Stimulated activated naive CD4-positive, alpha-beta T cell treated with Interleukin-2 at 50 U/mL for 16 hours (primary cell): ENCODE measurements around the gene TRIP4.
"Not testable (repeated sequence)": the region's sequence is repeated elsewhere in the genome, so short reads cannot be mapped to it uniquely, and the experiment has no call there.

Experiments used
- DNase-seq: peaks from one replicate; lab custom pipeline; 2025; lab: John Stamatoyannopoulos, UW

TRIP4 gene

DNA sequence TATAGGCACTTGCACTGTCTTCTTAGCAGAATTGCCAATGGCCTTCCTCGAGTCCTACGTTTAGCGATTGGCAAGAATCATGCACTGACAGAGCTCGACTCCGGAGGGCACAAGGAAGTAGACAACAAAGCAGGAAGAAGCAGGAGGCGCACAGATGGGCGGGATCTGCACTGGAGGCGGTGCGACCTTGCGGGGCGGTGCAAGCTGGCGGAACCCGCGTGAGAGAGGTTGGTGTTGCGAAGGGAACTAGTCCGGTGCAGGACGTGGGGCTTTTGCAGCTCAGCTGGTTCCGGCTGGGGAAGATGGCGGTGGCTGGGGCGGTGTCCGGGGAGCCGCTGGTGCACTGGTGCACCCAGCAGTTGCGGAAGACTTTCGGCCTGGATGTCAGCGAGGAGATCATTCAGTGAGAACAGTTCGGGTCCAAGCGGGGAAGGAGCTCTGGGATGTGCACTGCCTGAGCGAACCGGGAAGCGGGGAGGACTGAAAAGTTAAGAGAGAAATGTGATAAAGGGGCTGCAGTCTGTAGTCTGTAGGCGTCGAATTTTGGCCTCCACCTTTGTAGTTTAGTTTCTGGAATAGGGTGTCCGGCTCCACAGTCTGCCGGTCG is at the start of gene TRIP4:
Gene TRIP4 (plus strand): TSS at position 275 of the 607 bp plus-strand sequence. CDS start 28 bp downstream, at position 303.
- peak; percentile 95 for DNase-seq

DNA sequence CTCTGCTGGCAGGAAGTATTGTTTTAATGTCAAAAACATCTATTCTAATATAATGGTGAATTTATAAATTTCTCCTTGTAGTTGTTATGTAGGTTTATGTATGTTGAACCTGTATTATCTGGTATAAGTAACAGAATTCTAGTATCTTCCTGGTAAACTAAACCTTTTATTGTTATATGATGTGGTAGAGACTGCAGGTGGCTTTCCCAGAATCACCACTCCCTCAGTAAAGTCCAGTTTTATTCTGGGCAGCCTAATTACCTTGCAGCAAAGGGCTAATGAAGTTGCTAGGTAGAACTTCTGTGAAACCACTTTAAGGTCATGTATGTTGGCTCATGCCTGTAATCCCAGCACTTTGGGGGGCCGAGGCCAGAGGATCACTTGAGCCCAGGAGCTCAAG is 47.3 kb upstream of the TRIP4 start:
- DNase-seq, result no peak

DNA sequence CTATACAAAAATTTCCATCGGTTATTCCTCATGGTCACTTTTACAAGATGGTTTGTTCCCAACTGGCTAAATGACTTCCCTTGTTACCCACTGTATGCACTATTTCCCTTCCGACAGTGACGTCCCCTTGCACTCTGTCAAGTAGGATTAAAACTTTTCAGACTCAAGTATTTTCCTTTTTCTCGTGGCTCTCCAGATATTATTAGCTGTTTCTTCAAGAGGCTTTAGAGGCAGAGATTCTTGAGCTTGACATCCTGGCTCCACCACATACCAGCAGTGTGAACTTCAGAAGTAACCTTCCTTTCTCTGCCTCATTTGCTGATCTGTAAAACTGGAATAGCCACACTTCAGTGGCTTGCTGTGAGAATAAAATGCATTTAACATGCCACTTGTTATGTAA is 45.7 kb upstream of the TRIP4 start:
- DNase-seq, result no peak

DNA sequence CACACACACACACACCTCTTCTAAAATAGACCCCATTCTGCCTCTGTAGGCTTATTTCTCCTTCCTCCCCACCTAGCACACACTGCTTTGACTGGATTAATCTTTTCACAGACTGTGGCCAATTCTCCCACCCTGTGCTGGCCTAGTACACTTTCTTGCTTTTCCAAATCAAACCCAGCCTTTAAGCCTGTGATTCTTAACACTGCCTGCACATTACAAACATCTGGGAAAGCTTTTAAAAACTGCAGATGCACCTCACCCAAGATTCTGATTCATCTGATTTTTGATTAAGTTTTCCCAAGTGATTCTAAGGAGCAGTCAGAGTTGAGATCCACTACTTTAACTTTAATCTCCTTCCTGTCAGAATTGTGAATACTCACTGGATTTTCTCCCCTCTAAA is 44.4 kb upstream of the TRIP4 start:
- no peak for DNase-seq

DNA sequence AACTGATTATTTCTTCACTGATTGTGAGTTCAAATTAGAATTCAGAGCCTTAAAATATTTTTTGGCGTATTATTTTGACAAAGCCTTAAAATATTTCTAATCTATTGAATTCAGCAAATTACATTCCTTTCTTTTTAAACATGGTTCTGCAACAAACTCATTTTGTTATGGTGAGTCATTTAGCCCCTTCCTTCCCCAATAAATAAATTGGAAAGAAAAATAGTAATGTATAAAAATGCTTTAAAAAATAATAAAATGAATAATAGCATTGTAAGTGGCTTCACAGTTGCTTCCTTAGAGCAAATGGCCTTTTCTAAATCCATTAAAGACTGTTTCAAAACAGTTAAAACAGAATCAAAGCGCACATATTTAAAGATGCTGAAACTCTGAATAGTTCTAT is 43.8 kb upstream of the TRIP4 start:
- no peak for DNase-seq

DNA sequence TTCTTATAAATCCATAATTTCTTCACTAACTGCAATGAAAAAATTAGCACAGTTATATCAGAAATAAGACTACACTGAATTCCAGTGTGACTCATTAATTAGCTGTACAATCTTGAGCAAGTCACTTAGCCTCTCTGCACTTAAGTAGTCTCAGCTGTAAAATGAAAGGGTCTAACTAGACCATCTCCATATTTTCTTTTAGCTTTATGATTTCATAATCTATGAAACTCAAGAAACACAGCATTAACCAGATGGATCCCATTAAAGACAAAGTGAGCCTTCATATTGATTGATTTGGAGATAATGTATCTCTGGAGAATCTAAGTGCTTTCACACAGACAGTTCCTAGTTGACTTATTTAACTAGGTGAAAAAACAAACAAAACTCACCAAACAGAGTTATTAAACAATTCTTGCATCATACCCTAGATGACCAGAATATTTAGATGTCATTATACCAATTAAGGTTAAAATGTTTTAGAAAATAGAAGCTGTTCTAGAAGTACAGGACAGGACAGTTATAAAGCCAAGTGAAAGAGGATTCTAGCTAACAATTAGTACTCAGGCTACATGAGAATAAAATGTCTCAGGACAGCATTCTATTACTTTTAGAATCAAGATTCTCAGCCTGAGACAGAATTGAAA is 42.9 kb upstream of the TRIP4 start:
- no peak for DNase-seq

DNA sequence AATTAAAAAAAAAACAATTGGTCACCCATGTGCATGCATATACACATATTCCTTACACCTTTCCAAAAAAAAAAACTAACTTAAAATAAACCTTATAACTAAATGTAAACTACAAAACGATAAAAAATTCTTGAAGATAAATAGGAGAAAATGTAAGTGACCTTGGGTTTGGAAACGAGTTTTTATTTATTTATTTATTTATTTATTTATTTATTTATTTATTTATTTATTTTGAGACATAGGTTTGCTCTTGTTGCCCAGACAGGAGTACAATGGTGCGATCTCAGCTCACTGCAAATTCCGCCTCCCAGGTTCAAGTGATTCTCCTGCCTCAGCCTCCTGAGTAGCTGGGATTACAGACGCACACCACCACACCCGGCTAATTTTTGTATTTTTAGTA is 41.4 kb upstream of the TRIP4 start:
- not testable (repeated sequence) for DNase-seq

DNA sequence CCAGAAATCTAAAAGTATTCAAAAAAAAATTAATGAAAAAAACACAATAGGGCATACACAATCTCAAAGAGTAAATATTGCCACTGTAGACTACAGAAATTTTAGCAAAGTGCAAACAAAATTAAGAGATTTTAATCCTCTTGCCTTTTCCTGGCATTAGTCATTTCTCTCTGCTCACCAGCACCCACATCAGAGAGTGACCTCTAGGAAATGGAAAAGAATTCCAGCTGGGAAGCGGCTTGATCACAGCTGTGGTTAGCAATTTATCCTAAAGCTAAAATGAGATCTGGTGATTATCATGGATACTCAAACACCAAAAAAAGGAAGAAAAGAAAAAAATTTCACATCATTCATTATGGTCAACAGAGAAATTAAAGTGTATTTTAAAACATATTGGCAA is 39.2 kb upstream of the TRIP4 start:
- DNase-seq, result no peak

DNA sequence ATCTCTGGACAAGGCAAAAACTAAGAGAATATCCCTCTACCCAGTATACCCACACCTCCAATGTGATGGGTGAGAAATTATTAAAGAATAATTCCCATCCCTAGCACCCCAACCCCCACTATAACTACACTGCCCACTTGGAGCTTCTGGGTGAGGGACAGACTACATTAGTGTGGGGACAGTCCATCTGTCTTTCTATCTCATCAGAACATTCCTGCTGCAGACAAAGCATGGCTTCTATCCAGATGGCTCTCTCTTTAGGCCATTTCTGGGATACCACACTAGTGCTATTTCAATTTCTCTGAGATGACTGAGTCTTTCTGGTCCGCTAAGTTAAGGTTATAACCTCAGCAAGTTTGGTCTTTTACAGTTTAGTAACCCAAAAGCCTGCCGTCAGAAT is 38.3 kb upstream of the TRIP4 start:
- DNase-seq, result no peak

DNA sequence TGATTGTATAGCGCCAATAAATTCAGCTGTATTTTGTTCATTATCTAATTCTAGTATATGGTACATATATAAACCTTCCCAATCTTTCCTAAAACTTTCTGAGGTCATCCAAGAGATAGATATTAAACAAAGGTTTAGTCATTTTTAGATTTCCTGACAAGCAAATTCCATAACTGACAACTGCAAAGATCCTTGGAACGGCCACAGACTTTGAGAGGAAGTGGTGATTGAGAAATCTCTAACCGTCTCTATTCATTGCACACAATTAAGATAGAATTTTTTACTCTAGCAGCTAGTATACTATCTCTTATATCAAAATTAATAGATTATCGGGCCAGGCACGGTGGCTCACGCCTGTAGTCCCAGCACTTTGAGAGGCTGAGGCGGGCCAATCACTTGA is 36.4 kb upstream of the TRIP4 start:
- no peak for DNase-seq

DNA sequence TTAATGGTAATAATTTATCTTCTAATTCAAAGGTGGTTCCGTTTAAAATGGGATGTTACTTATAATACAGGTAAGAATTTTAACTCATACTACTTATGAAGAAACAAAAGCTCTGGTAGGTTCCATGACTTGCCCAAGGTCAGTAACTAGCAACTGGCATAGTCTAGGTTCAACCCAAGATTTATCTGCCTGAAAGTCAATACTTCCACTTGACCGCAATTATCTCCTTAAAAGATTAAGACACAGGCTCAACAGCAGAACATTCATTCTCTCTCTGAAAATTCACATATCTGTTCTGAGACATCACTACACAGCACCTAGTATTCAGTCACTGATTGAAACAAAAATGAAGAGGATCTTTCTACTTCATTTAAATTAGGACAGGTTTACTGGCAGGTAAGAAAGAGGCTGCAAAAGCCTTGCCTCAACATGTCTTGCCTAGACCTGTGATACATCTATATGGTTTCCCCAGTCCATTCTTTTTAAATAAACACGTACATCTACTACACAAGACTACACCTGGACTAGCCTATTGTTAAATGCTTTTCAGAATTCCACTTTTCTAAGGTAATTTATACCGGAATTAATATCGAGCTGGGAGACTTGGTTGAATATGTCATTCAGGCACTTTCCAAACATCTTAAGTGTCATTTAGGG is 32.8 kb upstream of the TRIP4 start:
- DNase-seq, result no peak

DNA sequence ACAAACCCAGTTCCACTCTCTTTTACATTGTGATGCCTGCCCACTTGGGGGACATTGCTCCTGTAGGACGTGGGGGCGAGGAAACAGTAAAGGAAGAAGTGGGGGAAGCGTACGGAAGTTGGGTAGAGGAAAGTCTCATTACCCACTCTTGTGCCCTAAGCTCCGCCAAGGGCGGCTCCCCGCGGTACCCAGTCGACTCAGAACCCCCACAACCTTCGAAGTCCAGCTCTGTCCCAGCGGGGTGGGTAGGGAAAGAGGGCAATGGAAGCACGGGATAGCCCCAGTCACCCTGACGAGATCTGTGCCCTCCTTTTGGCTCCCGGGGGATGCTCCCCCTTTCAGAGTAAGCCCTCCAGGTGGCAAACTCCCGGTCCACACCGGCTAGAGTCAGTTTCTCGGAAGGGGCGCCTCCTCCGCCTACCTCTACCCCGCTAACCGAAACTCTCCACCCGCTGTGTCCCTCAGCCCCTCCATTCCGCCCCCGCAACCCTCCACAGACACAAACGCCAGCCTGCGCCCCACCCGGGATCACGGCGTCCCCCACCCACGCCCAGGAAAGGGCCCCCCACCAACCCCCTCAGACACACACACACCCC is 32.2 kb upstream of the TRIP4 start:
- DNase-seq, result peak; percentile 57

DNA sequence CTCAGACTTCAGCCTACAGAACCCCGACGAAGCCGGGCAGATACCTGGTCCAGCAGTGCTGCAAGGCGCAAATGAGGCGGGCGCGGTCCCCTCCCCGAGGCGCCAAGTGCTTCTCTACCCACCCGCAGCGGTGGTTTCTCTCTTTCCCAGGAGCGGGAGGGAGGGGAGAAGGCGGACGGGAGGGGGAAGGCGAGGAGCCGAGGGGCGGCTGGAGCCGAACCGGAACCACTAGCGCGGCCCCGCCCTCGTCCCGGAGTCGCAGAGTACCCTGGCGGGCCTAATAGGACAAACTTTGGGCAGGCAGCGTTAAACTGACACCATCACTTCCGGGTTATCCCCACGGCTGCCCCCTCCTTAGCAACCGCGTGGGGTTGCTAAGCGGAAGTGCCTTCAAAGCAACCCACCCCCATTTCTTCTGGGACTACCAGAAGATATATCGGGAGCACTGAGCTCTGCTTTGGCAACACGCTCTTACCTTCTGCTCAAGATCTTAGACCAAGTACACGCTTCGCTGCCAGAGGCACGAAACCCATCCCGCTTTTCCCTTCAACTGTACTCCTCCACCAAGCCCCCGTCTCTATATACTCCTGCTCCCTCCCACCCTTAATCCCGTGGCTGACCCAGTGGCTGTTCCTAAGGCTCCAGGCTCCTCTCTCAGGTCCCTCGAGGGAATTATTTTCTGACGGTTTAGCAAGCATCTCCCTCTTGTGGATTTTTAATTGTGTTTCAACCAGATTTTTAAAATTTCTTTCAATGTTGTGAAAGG is 31.5 kb upstream of the TRIP4 start, which contains the start of gene CSNK1G1:
Gene CSNK1G1 (minus strand): TSS at position 230 of the 766 bp plus-strand sequence. CDS start 55,674 bp downstream, outside the sequence.
- DNase-seq, result peak; percentile 94

DNA sequence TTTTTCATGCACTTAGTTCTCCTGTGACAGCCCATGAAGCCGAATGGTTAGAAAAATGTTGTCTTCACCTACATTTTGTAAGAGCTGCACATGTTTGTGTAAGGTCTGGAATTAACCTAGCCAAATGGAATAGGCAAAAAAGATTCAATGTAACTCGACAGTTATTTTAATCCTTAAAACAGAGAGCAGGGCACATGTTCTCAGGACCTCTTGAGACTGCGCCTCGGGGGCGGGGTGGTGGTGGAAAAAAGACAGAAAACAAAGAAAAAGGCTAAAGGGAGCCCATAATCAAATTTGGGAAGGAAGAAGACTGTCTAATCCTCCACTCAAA is 31.0 kb upstream of the TRIP4 start:
- no peak for DNase-seq

DNA sequence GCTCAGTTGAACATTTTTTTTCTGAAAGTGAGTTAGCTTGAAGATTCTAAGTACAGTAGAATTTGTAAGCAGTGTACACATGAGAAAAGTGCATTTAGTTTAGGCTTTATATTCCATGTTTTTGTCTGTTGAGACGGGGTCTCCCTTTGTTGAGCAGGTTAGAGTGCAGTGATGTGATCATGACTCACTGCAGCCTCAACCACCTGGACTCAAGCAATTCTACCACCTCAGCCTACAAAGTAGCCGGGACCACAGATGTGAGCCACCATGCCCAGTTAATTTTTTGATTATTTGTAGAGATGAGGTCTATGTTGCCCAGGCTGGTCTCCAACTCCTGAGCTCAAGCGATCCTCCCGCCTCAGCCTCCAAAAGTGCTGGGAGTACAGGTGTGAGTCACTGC is 26.4 kb upstream of the TRIP4 start:
- no peak for DNase-seq

DNA sequence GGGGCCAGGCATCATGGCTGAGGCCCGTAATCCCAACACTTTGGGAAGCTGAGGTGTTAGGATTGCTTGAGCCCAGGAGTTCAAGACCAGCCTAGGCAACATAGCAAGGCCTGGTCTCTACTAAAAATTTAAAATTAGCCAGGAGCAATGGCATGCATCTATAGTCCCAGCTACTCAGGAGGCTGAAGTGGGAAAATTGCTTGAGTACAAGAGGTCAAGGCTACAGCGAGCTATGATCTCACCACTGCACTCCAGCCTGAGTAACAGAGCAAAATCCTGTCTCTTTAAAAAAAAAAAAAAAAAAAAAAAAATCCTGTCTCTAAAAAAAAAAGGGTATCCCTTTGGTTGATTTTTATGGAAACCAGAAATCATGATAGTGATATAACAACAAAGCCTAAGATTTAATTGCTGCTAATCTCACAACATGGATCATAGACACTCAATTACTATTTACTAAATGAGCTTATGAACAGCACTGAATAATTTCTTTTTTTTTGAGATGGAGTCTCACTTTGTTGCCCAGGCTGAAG is 18.5 kb upstream of the TRIP4 start:
- DNase-seq, result no peak

DNA sequence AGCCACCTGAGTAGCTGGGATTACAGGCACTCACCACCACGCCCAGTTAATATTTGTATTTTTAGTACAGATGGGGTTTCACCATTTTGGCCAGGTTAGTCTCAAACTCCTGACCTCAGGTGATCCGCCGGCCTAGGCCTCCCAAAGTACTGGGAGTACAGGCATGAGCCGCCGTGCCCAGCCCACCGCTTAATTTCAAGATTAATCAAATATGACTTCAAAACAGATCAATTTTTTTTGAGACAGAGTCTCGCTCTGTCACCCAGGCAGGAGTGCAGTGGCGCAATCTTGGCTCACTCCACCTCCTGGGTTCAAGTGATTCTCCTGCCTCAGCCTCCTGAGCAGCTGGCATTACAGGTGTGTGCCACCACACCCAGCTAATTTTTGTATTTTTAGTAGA is 16.3 kb upstream of the TRIP4 start:
- DNase-seq, result not testable (repeated sequence)

DNA sequence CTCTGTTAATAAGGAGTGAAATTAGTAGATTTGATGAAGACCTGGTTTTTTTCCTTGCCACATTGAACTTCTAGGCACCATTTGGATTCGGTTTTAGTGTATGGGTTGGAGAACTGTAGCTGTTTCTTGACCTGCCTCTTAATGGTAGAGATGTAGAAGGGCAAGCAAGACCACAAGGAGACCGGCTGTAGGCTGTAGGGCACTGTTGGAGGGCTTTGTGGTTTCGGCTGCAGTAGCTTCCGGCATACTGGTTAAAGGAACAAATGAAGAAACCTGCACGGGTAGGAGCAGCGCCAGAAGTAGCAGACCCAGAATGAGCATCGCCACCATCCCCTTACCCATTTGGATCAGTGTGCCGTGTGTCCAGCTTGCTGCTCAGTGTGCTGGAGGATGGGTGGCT is 14.3 kb upstream of the TRIP4 start:
- DNase-seq, result no peak

DNA sequence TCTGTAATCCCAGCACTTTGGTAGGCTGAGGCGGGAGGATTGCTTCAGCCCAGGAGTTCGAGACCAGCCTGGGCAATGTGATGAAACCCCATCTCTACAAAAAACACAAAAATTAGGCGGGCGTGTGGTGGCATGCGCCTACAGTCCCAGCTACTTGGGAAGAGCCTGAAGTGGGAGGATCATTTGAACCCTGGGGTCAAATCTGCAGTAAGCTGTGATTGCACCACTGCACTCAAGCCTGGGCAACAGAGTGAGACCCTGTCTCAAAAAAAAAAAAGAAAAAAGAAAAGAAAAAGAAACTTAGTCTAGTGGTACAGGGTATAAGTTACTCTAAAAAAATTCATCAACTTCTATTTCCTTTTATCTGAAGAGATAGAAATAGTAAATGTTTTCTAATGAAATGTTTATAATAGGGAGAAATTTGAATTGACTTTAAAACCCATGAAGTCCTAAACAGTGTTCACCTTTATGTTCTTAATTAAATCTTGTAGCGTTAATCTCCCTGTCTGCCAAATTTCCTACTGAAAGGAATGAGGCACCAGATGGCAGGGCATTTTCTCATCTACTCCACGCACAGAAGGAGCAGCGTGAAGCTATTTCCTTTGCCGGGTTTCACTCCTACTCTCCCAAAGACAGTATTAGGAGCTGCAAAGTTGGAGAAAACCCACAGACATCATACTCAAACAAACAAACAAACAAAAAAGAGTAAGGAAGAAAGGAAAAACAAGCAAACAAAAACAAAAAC is 8.2 kb upstream of the TRIP4 start:
- no peak for DNase-seq

DNA sequence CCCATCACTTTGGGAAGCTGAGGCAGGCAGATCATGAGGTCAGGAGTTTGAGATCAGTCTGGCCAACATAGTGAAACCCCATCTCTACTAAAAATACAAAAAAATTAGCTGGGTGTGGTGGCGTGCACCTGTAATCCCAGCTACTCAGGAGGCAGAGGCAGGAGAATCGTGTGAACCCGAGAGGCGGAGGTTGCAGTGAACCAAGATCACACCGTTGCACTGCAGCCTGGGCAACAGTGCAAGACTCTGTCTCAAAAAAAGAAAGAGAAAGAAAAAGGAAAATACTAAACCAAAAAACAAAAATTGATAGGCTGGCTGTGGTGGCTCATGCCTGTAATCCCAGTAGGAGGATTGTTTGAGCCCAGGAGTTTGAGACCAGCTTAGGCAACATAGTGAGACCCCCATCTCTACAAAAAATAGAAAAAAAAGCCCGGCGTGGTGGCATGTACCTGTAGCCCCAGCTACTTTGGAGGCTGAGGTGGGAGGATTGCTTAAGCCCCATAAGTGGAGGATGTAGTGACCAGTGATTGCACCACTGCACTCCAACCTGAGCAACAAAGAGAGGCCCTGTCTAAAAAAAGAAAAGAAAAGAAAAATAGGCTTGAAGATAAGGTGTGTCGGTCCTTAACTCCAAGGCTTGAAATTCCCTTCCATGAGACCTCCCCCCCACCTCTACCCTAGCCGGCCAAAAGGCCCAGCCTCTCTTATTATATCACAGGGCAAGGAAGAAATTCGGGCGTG is 7.3 kb upstream of the TRIP4 start:
- not testable (repeated sequence) for DNase-seq
